Left lung (tissue), 10 donors: Measurements from ENCODE around the gene CSRNP3. TPM values are rescaled to one million over a fixed set of nuclear protein-coding genes. Genes with fewer than 3 reads are reported as not detected.

ENCODE experiments used
- ATAC-seq: fragments of 200-7000 bp; cut with Tn5 transposase; one replicate; pipeline ENCODE4 v1.9.1; 2020; ENCODE audit warnings: moderate library complexity
- DNase-seq, 4 donors: peaks; one replicate each; pipeline ENCODE4 v3.0.0-alpha.2; 2013 to 2020
- H3K27ac ChIP-seq, 2 donors: fragments of 200-600 bp; sonication (generic) in 1 of 2; one replicate each; pipeline versions ENCODE4 v1.5.0 to v1.8.0; 2020 to 2021
- H3K27me3 ChIP-seq, 2 donors: fragments of 200-600 bp; sonication (generic) in 1 of 2; one replicate each; pipeline versions ENCODE4 v1.5.0 to v1.8.0; 2020 to 2021
- H3K36me3 ChIP-seq, 2 donors: fragments of 200-600 bp; sonication (generic) in 1 of 2; one replicate each; pipeline versions ENCODE4 v1.5.0 to v1.8.0; 2020 to 2021
- H3K4me1 ChIP-seq, 2 donors: fragments of 200-600 bp; one replicate each; pipeline ENCODE4 v1.8.0; 2021
- H3K4me3 ChIP-seq, 2 donors: fragments of 200-600 bp; sonication (generic) in 1 of 2; one replicate each; pipeline versions ENCODE4 v1.5.0 to v1.8.0; 2020 to 2021; ENCODE audit warnings: mild to moderate bottlenecking in 1 of 2
- H3K9me3 ChIP-seq, 2 donors: fragments of 200-600 bp; sonication (generic) in 1 of 2; one replicate each; pipeline versions ENCODE4 v1.5.0 to v1.8.0; 2020 to 2021
- intact Hi-C, 2 donors: fragments of 100-400 bp; cut with DNase I; formaldehyde crosslinking; loops; one replicate each; pipeline versions ENCODE4 v1.11.2 to v1.14.2; 2022
- polyA plus RNA-seq, 6 donors: library from polyadenylated mRNA; unstranded; fragments of 120-200 nt; gene quantifications; one replicate each; pipeline ENCODE4 v1.2.1, GENCODE V29; 2013; ENCODE audit not compliant: insufficient read length in 6 of 6
- total RNA-seq, 2 donors: library from RNA; stranded (reverse); fragmentation: NEBNext Ultra II Directional; extraction: Animal tissue kit (Norgen Biotek cat#: 25700); gene quantifications; one replicate each; pipeline ENCODE4 v1.2.1, GENCODE V29; 2021
- TF ChIP-seq, protein P1 (sequence below), 2 donors: fragments of 200-600 bp; sonication (generic) in 1 of 2; IDR thresholded peaks; one replicate each; pipeline versions ENCODE4 v1.5.0 to v1.8.0; 2021; ENCODE audit warnings: antibody characterized with exemption in 2 of 2
- donor health status: DM: no; HTN: yes; CAD: no.
- donor health status: DM: no; HTN: no; CAD: no.

CSRNP3 gene
- total and polyA plus RNA-seq, 8 donors = 1.5 to 11.4 (median 8.3) TPM

DNA sequence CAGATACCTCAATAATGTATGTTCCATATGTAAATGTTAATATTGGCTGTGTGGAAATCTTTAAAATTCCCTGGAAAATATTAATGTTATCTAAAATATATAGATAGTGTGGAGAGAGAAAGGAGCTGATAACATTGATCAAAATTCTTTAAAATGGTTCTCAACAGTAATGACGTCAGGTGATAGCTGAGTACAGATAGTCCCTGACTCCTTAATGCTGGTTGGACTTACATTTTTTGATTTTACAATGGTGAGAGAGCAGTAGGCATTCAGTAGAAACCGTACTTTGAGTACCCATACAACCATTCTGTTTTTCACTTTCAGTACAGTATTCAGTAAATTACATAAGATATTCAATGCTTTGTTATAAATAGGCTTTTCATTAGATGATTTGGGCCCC is 177.9 kb downstream of the CSRNP3 start:
- no peaks in the 10 kb centered on the region for H3K27me3 ChIP-seq
- TF ChIP-seq, protein P1, sequence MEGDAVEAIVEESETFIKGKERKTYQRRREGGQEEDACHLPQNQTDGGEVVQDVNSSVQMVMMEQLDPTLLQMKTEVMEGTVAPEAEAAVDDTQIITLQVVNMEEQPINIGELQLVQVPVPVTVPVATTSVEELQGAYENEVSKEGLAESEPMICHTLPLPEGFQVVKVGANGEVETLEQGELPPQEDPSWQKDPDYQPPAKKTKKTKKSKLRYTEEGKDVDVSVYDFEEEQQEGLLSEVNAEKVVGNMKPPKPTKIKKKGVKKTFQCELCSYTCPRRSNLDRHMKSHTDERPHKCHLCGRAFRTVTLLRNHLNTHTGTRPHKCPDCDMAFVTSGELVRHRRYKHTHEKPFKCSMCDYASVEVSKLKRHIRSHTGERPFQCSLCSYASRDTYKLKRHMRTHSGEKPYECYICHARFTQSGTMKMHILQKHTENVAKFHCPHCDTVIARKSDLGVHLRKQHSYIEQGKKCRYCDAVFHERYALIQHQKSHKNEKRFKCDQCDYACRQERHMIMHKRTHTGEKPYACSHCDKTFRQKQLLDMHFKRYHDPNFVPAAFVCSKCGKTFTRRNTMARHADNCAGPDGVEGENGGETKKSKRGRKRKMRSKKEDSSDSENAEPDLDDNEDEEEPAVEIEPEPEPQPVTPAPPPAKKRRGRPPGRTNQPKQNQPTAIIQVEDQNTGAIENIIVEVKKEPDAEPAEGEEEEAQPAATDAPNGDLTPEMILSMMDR (IDR thresholded peaks at IDR 0.05) = no peak
- H3K4me1 ChIP-seq = no peaks in the 10 kb centered on the region
- no peak for DNase-seq
- H3K4me3 ChIP-seq = no peak overlapping the region
- no peak overlapping the region for H3K27ac ChIP-seq
- intact Hi-C loops = no loop called here
- H3K36me3 ChIP-seq = no peaks in the 10 kb centered on the region
- ATAC-seq = no peak
- no peaks in the 10 kb centered on the region for H3K9me3 ChIP-seq

DNA sequence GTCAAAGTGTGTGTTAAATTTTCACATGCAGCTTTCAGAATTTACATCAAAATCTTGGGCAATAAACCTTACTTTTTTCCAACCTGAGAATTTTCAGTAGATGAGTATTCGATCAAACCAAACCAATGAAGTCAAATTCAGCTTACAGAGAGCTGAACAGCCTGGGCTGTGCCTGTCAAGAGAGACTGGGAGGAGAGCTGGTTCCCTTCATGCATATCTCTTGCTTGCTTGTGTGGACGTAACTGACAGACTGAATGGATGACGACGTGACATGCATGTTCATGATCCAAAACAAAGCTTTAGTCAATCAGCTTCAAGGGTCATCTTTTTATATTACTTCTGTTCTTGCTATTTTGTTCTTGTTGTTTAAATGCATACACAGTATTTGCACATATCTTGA is 179.3 kb downstream of the CSRNP3 start:
- Histone ChIP-seq H3K27ac (no peak overlapping the region), H3K4me3 (no peak overlapping the region), H3K4me1 (no peaks in the 10 kb centered on the region), H3K36me3 (no peaks in the 10 kb centered on the region), H3K27me3 (no peaks in the 10 kb centered on the region), H3K9me3 (no peaks in the 10 kb centered on the region)
- no peak for ATAC-seq
- intact Hi-C loops = no loop called here
- no peak for DNase-seq
- TF ChIP-seq, protein P1 (IDR thresholded peaks at IDR 0.05) = no peak

DNA sequence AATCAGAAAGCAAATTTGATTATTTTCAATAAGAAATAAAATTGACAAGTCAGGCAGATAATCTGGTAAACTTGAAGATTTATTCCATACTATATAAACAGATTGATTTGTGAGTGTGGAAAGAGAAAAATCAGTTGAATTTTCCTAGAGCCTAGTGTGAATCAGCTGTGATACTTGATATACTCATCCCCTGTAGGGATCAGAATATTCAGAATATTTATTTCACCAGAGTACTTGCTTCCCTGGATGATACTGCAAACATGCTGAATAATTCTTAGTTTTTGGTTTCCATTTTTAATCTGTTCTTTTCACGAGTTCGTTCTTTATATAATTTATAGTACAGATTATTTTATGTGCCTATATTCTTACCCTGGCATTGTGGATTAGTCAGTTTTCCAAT is 181.7 kb downstream of the CSRNP3 start:
- Histone ChIP-seq H3K27ac (no peak overlapping the region), H3K27me3 (no peaks in the 10 kb centered on the region), H3K4me1 (no peaks in the 10 kb centered on the region), H3K36me3 (no peaks in the 10 kb centered on the region), H3K4me3 (no peak overlapping the region), H3K9me3 (no peaks in the 10 kb centered on the region)
- intact Hi-C loops = no loop called here
- ATAC-seq (no peak), DNase-seq (no peak)
- TF ChIP-seq, protein P1 (IDR thresholded peaks at IDR 0.05) = no peak

DNA sequence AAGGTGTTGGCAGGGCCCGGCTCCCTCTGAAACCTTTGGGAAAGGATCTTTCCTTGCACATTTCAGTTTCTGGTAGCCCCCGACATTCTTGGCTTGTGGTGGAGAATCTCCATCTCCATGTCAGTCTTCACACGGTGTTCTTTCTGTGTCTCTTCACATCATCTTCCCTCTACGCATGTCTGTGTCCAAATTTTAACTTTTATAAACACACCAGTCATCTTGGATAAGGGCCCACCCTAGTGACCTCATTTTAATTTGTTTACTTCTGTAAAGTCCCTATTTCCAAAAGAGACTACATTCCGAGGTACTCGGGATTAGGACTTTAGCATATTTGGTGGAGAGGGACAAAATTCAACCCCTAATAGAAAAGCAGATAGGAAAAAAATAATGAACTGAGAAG is 186.2 kb downstream of the CSRNP3 start:
- Histone ChIP-seq H3K27ac (no peak overlapping the region), H3K9me3 (no peaks in the 10 kb centered on the region), H3K27me3 (no peaks in the 10 kb centered on the region), H3K36me3 (no peaks in the 10 kb centered on the region), H3K4me3 (no peak overlapping the region), H3K4me1 (no peaks in the 10 kb centered on the region)
- DNase-seq (no peak), ATAC-seq (no peak)
- intact Hi-C loops = no loop called here
- TF ChIP-seq, protein P1 (IDR thresholded peaks at IDR 0.05) = no peak

DNA sequence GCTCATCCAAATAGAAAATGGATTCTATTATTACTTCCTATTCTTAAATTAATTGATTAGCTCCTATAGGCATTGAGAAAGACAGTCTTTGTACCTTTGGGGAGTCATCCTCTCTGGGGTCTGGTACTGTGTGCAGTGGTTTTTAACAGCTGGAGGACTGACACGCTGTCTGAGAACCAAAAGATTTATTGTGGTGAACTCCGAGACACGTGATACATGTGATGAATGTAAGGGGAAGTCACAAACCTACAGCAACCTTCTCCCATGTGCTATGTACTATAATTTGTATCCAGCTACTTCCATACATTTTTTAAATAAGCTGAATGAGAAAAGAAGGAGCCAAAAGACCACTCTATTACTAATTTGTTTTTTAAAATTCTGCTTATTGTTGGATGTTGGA is 190.9 kb downstream of the CSRNP3 start:
- ATAC-seq (no peak), DNase-seq (no peak)
- H3K27me3 ChIP-seq = no peaks in the 10 kb centered on the region
- H3K27ac ChIP-seq = no peak overlapping the region
- H3K9me3 ChIP-seq = no peaks in the 10 kb centered on the region
- H3K4me3 ChIP-seq = no peak overlapping the region
- no peaks in the 10 kb centered on the region for H3K4me1 ChIP-seq
- TF ChIP-seq, protein P1 (IDR thresholded peaks at IDR 0.05) = no peak
- intact Hi-C loops = no loop called here
- H3K36me3 ChIP-seq = no peaks in the 10 kb centered on the region
